ENCODE results near the gene LY9.
"Not testable (repeated sequence)": the region's sequence is repeated elsewhere in the genome, so short reads cannot be mapped to it uniquely, and the experiment has no call there.

The LY9 gene

GRCh38 chr1:160864173-160864572, 68.2 kb downstream of the LY9 start:
- Histone ChIP-seq H3K9me3 (ENCODE audit: severe bottlenecking) (peaks cover 7% of the 10 kb centered on the region), H3K36me3 (no peaks in the 10 kb centered on the region), H3K4me3 (ENCODE audit: low read depth, low read length) (no peak overlapping the region), H3K27ac (no peak overlapping the region), H3K27me3 (ENCODE audit: insufficient read depth, low read depth, severe bottlenecking) (peaks cover 97% of the 10 kb centered on the region)
- TF ChIP-seq CTCF (IDR thresholded peaks at IDR 0.05; ENCODE audit: low read depth, low read length), result no peak
- no peak for DNase-seq

GRCh38 chr1:160865337-160865736, 69.4 kb downstream of the LY9 start:
- H3K4me3 ChIP-seq (ENCODE audit: low read depth, low read length), result no peak overlapping the region
- H3K9me3 ChIP-seq (ENCODE audit: severe bottlenecking), result peaks cover 7% of the 10 kb centered on the region
- H3K27ac ChIP-seq, result no peak overlapping the region
- no peak for TF ChIP-seq CTCF (IDR thresholded peaks at IDR 0.05; ENCODE audit: low read depth, low read length)
- H3K27me3 ChIP-seq (ENCODE audit: insufficient read depth, low read depth, severe bottlenecking), result peaks cover 97% of the 10 kb centered on the region
- DNase-seq, result no peak
- H3K36me3 ChIP-seq, result no peaks in the 10 kb centered on the region

- Histone ChIP-seq H3K9me3 (ENCODE audit: severe bottlenecking) (peaks cover 7% of the 10 kb centered on the region), H3K36me3 (no peaks in the 10 kb centered on the region), H3K27me3 (ENCODE audit: insufficient read depth, low read depth, severe bottlenecking) (peaks cover 93% of the 10 kb centered on the region), H3K4me3 (ENCODE audit: low read depth, low read length) (no peak overlapping the region), H3K27ac (no peak overlapping the region)
- no peak for DNase-seq
- TF ChIP-seq CTCF (IDR thresholded peaks at IDR 0.05; ENCODE audit: low read depth, low read length), result no peak
Observed at GRCh38 chr1:160866001-160866694, 70.2 kb downstream of the LY9 start.

- H3K27ac ChIP-seq, result no peak overlapping the region
- H3K4me3 ChIP-seq (ENCODE audit: low read depth, low read length), result no peak overlapping the region
- DNase-seq, result no peak
- no peak for TF ChIP-seq CTCF (IDR thresholded peaks at IDR 0.05; ENCODE audit: low read depth, low read length)
- no peaks in the 10 kb centered on the region for H3K36me3 ChIP-seq
- H3K27me3 ChIP-seq (ENCODE audit: insufficient read depth, low read depth, severe bottlenecking), result peaks cover 93% of the 10 kb centered on the region
- peaks cover 7% of the 10 kb centered on the region for H3K9me3 ChIP-seq (ENCODE audit: severe bottlenecking)
Observed at GRCh38 chr1:160866695-160867260, 70.8 kb downstream of the LY9 start.

- not testable (repeated sequence) for H3K27ac ChIP-seq; DNase-seq; H3K36me3 ChIP-seq; H3K9me3 ChIP-seq (ENCODE audit: severe bottlenecking); H3K4me3 ChIP-seq (ENCODE audit: low read depth, low read length)
- peaks cover 91% of the 10 kb centered on the region for H3K27me3 ChIP-seq (ENCODE audit: insufficient read depth, low read depth, severe bottlenecking)
Observed at GRCh38 chr1:160867651-160868050, 71.7 kb downstream of the LY9 start.

- TF ChIP-seq CTCF (IDR thresholded peaks at IDR 0.05; ENCODE audit: low read depth, low read length), result no peak
- Histone ChIP-seq H3K27ac (no peak overlapping the region), H3K9me3 (ENCODE audit: severe bottlenecking) (peaks cover 4% of the 10 kb centered on the region), H3K36me3 (no peaks in the 10 kb centered on the region), H3K4me3 (ENCODE audit: low read depth, low read length) (no peak overlapping the region), H3K27me3 (ENCODE audit: insufficient read depth, low read depth, severe bottlenecking) (peaks cover 91% of the 10 kb centered on the region)
- no peak for DNase-seq
Observed at GRCh38 chr1:160868141-160868540, 72.2 kb downstream of the LY9 start.
